ENCODE measurements around the gene RCC1. TPM values are rescaled to one million over a fixed set of nuclear protein-coding genes. Genes with fewer than 3 reads are reported as not detected.
"Not testable (repeated sequence)": the region's sequence is repeated elsewhere in the genome, so short reads cannot be mapped to it uniquely, and the experiment has no call there.

Gene RCC1
- total RNA-seq, 1 donor from 2014 or later: 46.3 TPM

- TF ChIP-seq CTCF (conservative IDR thresholded peaks at IDR 0.05; ENCODE audit: low read depth, low read length): no peak
- no peak for DNase-seq (ENCODE audit: low read depth)
- H3K4me3 ChIP-seq (ENCODE audit: low read depth, low read length): peak overlapping the region; percentile 97
Observed at GRCh38 chr1:28580722-28581530, 75.1 kb downstream of the RCC1 start.

GRCh38 chr1:28581531-28582247 lies 75.8 kb downstream of the RCC1 start:
- H3K4me3 ChIP-seq (ENCODE audit: low read depth, low read length): peak overlapping the region; percentile 97
- peak; percentile 41 for DNase-seq (ENCODE audit: low read depth)
- peak; percentile 4 for TF ChIP-seq CTCF (conservative IDR thresholded peaks at IDR 0.05; ENCODE audit: low read depth, low read length)

- DNase-seq (ENCODE audit: low read depth): no peak
- H3K4me3 ChIP-seq (ENCODE audit: low read depth, low read length): peak overlapping the region; percentile 97
Observed at GRCh38 chr1:28582248-28582615, 76.4 kb downstream of the RCC1 start.

GRCh38 chr1:28586585-28587391 lies 80.9 kb downstream of the RCC1 start:
- not testable (repeated sequence) for DNase-seq (ENCODE audit: low read depth); H3K4me3 ChIP-seq (ENCODE audit: low read depth, low read length)

More at GRCh38 chr1:28582248-28582615, 76.4 kb downstream of the RCC1 start:
- no peak for TF ChIP-seq CTCF (conservative IDR thresholded peaks at IDR 0.05; ENCODE audit: low read depth, low read length)

Other genes with a start within 250 kb of the RCC1 start
- gene SESN2, start 246.5 kb upstream of the RCC1 start, total RNA-seq: 15.4 and 18.5 TPM in 2 replicates
- 9.6 and 25.1 TPM in 2 replicates for gene MED18, start 177.0 kb upstream of the RCC1 start, total RNA-seq
- 25.9 and 35.9 TPM in 2 replicates for gene PHACTR4, start 136.3 kb upstream of the RCC1 start, total RNA-seq
- gene TRNAU1AP, start 47.0 kb downstream of the RCC1 start, total RNA-seq: 23.9 and 30.4 TPM in 2 replicates
- gene RAB42, start 86.2 kb downstream of the RCC1 start, total RNA-seq: 14.5 and 18.3 TPM in 2 replicates
- gene TAF12, start 137.0 kb downstream of the RCC1 start, total RNA-seq: 18.6 and 22.4 TPM in 2 replicates
- gene RNU11, start 142.6 kb downstream of the RCC1 start, total RNA-seq: not detected in 2 replicates
- 9.5 and 11.5 TPM in 2 replicates for gene GMEB1, start 162.7 kb downstream of the RCC1 start, total RNA-seq
- 49.8 and 76.0 TPM in 2 replicates for gene YTHDF2, start 230.9 kb downstream of the RCC1 start, total RNA-seq